Mucosa of rectum (tissue), 2 donors: ENCODE results near the gene HIP1.

ENCODE experiments used
- H3K27ac ChIP-seq, 2 donors: one replicate each; pipeline ENCODE4 v1.7.0; 2013; ENCODE audit warnings: inconsistent platforms in 2 of 2, low read depth in 2 of 2, low read length in 2 of 2
- H3K27me3 ChIP-seq, 2 donors: one replicate each; pipeline ENCODE4 v1.7.0; 2013; ENCODE audit warnings: low read length in 2 of 2; ENCODE audit not compliant: control insufficient read depth in 2 of 2, insufficient read depth in 2 of 2
- H3K36me3 ChIP-seq, 2 donors: one replicate each; pipeline ENCODE4 v1.7.0; 2013; ENCODE audit warnings: low read length in 2 of 2; ENCODE audit not compliant: control insufficient read depth in 2 of 2, insufficient read depth in 2 of 2
- H3K4me1 ChIP-seq, 2 donors: one replicate each; pipeline ENCODE4 v1.7.0; 2013; ENCODE audit warnings: low read length in 2 of 2, mild to moderate bottlenecking in 1 of 2; ENCODE audit not compliant: control insufficient read depth in 2 of 2, insufficient read depth in 2 of 2
- H3K4me3 ChIP-seq, 2 donors: one replicate each; pipeline ENCODE4 v1.7.0; 2013; ENCODE audit warnings: low read length in 2 of 2
- H3K9ac ChIP-seq, 2 donors: one replicate each; pipeline ENCODE4 v1.7.0; 2013; ENCODE audit warnings: low read length in 2 of 2, low read depth in 1 of 2, mild to moderate bottlenecking in 1 of 2
- H3K9me3 ChIP-seq, 2 donors: one replicate each; pipeline ENCODE4 v1.7.0; 2013; ENCODE audit warnings: low read length in 2 of 2; ENCODE audit not compliant: control insufficient read depth in 2 of 2
- donor health status: healthy.
- donor health status: Normal muscosa, but diverticular disease.

Gene HIP1

DNA sequence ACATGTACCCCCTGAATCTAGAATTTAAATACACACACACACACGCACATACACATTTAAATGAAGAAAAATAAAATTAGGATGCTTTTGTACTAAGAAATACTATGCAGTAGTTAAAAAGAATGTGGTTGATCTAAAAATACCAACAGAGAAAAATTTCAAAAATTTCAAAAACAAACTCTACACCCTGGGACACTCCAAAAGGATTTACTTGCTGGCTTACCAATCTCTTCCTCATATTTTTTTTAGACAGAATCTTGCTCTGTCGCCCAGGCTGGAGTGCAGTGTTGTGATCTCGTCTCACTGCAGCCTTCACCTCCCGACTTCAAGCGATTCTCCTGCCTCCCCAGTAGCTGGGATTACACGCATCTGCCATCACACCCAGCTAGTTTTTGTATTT, 80.9 kb downstream of the HIP1 start:
- H3K27ac ChIP-seq: no peak overlapping the region
- no peaks in the 10 kb centered on the region for H3K9me3 ChIP-seq
- H3K4me3 ChIP-seq: no peak overlapping the region
- H3K36me3 ChIP-seq: no peaks in the 10 kb centered on the region
- H3K4me1 ChIP-seq: no peaks in the 10 kb centered on the region
- no peaks in the 10 kb centered on the region for H3K27me3 ChIP-seq
- H3K9ac ChIP-seq: no peak overlapping the region

- Histone ChIP-seq H3K27me3 (no peaks in the 10 kb centered on the region), H3K36me3 (no peaks in the 10 kb centered on the region), H3K4me3 (no peak overlapping the region), H3K4me1 (no peaks in the 10 kb centered on the region), H3K27ac (no peak overlapping the region), H3K9me3 (no peaks in the 10 kb centered on the region), H3K9ac (no peak overlapping the region)
These were observed 82.0 kb downstream of the HIP1 start for GRCh38 chr7:75656740-75657139.

DNA sequence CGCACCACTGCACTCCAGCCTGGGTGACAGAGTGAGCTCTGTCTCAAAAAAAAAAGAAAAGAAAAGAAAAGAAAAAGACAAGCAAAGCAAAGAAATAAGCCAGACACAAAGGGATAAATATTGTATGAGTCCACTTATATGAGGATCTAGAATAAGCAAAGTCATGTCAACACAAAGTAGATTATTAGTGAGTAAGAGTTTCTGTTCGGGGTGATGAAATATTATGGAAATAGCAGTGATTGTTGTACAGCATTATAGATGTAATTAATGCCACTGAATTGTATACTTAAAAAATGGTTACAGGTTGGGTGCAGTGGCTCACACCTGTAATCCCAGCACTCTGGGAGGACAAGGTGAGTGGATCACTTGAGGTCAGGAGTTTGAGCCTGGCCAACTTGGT, 83.2 kb downstream of the HIP1 start:
- Histone ChIP-seq H3K4me3 (no peak overlapping the region), H3K27ac (no peak overlapping the region)

GRCh38 chr7:75654855-75655254, 83.9 kb downstream of the HIP1 start:
- Histone ChIP-seq H3K4me1 (no peaks in the 10 kb centered on the region), H3K9me3 (no peaks in the 10 kb centered on the region), H3K4me3 (no peak overlapping the region), H3K36me3 (no peaks in the 10 kb centered on the region), H3K27ac (no peak overlapping the region), H3K27me3 (no peaks in the 10 kb centered on the region), H3K9ac (no peak overlapping the region)

More for the DNA sequence above, 83.2 kb downstream of the HIP1 start:
- Histone ChIP-seq H3K36me3 (no peaks in the 10 kb centered on the region), H3K4me1 (no peaks in the 10 kb centered on the region), H3K9me3 (no peaks in the 10 kb centered on the region), H3K9ac (no peak overlapping the region), H3K27me3 (no peaks in the 10 kb centered on the region)

DNA sequence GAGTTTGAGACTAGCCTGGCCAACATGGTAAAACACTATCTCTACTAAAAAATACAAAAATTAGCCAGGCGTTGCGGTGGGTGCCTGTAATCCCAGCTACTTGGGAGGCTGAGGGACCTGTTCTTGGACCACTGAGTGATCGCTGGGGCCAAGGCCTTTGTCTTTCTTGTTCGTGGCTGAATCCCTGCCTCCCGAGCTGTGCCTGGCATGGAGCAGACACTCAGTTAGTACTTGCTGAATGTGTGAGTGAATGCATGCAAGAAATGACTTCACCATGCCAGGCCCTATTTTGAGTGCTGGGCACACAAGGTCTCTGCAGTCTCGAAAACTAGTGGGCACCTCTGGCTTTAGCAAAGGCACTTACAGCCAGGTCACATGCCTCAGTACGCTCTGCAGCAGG, 85.1 kb downstream of the HIP1 start:
- Histone ChIP-seq H3K27me3 (no peaks in the 10 kb centered on the region), H3K4me3 (no peak overlapping the region), H3K4me1 (no peaks in the 10 kb centered on the region), H3K9ac (no peak overlapping the region), H3K27ac (no peak overlapping the region), H3K36me3 (no peaks in the 10 kb centered on the region), H3K9me3 (no peaks in the 10 kb centered on the region)

DNA sequence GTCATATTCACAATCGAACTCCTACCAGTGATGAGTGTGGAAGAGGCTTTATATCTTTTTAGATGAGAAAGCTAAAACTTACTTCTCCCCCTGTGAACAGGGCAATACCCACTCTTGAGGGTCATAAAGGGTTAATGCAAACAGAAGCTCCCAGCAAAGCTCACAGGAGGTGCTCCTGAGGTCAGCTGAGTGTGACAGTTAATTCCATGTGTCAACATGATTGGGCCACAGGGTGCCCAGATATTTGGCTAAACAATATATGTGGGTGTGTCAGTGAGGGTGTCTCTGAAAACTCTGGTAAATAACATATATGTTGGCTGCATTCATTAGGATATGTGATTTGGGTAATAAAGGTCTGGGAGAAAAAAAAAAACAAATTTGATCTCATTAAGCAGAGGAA, 86.0 kb downstream of the HIP1 start:
- H3K4me3 ChIP-seq: no peak overlapping the region
- no peaks in the 10 kb centered on the region for H3K4me1 ChIP-seq
- H3K36me3 ChIP-seq: no peaks in the 10 kb centered on the region
- H3K9me3 ChIP-seq: no peaks in the 10 kb centered on the region
- no peak overlapping the region for H3K27ac ChIP-seq
- no peaks in the 10 kb centered on the region for H3K27me3 ChIP-seq
- no peak overlapping the region for H3K9ac ChIP-seq

- Histone ChIP-seq H3K4me3 (no peak overlapping the region), H3K9me3 (no peaks in the 10 kb centered on the region), H3K4me1 (no peaks in the 10 kb centered on the region), H3K9ac (no peak overlapping the region), H3K36me3 (no peaks in the 10 kb centered on the region), H3K27ac (no peak overlapping the region), H3K27me3 (no peaks in the 10 kb centered on the region)
These were observed 88.1 kb downstream of the HIP1 start for GRCh38 chr7:75650681-75651080.

GRCh38 chr7:75650062-75650461, 88.7 kb downstream of the HIP1 start:
- Histone ChIP-seq H3K27ac (no peak overlapping the region), H3K9ac (no peak overlapping the region)

GRCh38 chr7:75649462-75649861, 89.3 kb downstream of the HIP1 start:
- Histone ChIP-seq H3K27ac (no peak overlapping the region), H3K4me1 (no peaks in the 10 kb centered on the region), H3K27me3 (no peaks in the 10 kb centered on the region), H3K36me3 (no peaks in the 10 kb centered on the region), H3K9ac (no peak overlapping the region), H3K4me3 (no peak overlapping the region), H3K9me3 (no peaks in the 10 kb centered on the region)

More at GRCh38 chr7:75650062-75650461, 88.7 kb downstream of the HIP1 start:
- H3K27me3 ChIP-seq: no peaks in the 10 kb centered on the region
- H3K9me3 ChIP-seq: no peaks in the 10 kb centered on the region
- H3K4me3 ChIP-seq: no peak overlapping the region
- no peaks in the 10 kb centered on the region for H3K4me1 ChIP-seq
- no peaks in the 10 kb centered on the region for H3K36me3 ChIP-seq

DNA sequence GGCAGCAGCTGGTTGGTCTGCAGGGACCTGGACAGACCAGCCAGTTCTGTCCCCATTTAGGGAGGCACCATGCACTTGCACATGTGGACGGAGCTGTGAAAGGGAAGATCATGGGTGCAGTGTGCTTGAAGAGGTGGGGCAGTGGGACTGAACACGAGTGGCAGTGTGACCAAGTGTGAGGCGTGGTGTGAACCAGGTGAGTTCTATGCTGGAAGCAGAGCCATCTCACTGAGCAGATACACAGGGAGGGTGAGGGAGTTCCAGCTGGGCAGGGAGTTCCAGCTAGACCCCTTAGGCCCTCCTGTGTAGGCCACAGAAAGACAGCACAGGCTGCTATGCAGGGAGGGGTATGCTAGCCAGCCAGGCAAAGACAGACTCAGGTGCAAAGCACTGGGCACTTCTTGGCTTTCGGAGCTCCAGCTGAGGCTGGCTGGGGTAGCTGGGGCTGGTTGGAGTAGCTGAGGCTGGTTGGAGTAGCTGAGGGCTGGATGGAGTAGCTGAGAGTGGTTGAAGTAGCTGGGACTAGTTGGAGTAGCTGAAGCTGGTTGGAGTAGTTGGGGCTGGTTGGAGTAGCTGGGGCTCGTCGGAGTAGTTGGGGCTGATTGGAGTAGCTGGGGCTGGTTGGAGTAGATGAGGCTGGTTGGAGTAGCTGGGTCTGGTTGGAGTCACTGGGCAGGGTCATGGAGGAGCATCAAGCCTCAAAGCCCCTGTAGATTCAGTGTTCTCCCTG, 90.9 kb downstream of the HIP1 start:
- no peak overlapping the region for H3K27ac ChIP-seq
- H3K9ac ChIP-seq: no peak overlapping the region
- H3K27me3 ChIP-seq: no peaks in the 10 kb centered on the region
- H3K36me3 ChIP-seq: no peaks in the 10 kb centered on the region
- no peaks in the 10 kb centered on the region for H3K9me3 ChIP-seq
- H3K4me1 ChIP-seq: no peaks in the 10 kb centered on the region
- H3K4me3 ChIP-seq: no peak overlapping the region
